HG03520 (cell line): Measurements from ENCODE around the gene ZKSCAN4.
A peak's percentile ranks its signal among the peaks of the same experiment; 100 is the strongest.

Experiments
- ATAC-seq: cut with Tn5 transposase; IDR thresholded peaks from one replicate; pipeline ENCODE4 v1.9.1; 2021; ENCODE audit warnings: mild to moderate bottlenecking, moderate library complexity; ENCODE audit not compliant: unreplicated experiment

Gene ZKSCAN4

GRCh38 chr6:28250747-28251146, 1.3 kb downstream of the ZKSCAN4 start:
- no peak for ATAC-seq

GRCh38 chr6:28248916-28249315, 3.2 kb downstream of the ZKSCAN4 start:
- no peak for ATAC-seq

GRCh38 chr6:28245206-28245941, 6.7 kb downstream of the ZKSCAN4 start:
- no peak for ATAC-seq

GRCh38 chr6:28243946-28244345, 8.1 kb downstream of the ZKSCAN4 start:
- no peak for ATAC-seq

GRCh38 chr6:28240471-28240870, 11.6 kb downstream of the ZKSCAN4 start:
- ATAC-seq: no peak

GRCh38 chr6:28239636-28240035, 12.4 kb downstream of the ZKSCAN4 start:
- no peak for ATAC-seq

GRCh38 chr6:28235912-28236452, 16.1 kb downstream of the ZKSCAN4 start:
- ATAC-seq: no peak

- no peak for ATAC-seq
Measured at GRCh38 chr6:28232785-28233184, 19.3 kb downstream of the ZKSCAN4 start.

- ATAC-seq: no peak
Measured at GRCh38 chr6:28226460-28226859, 25.6 kb downstream of the ZKSCAN4 start.

GRCh38 chr6:28225056-28225834, 26.8 kb downstream of the ZKSCAN4 start, which contains the start of gene ZSCAN9:
Gene ZSCAN9 (plus strand): TSS chr6:28225275. CDS start chr6:28227085, 1,810 bp downstream.
- peak; percentile 82 for ATAC-seq

- no peak for ATAC-seq
Measured at GRCh38 chr6:28224131-28225055, 27.7 kb downstream of the ZKSCAN4 start.

- ATAC-seq: no peak
Measured at GRCh38 chr6:28220257-28221133, 31.6 kb downstream of the ZKSCAN4 start.

- ATAC-seq: peak; percentile 50
Measured at GRCh38 chr6:28218312-28219248, 33.5 kb downstream of the ZKSCAN4 start.

- ATAC-seq: no peak
Measured at GRCh38 chr6:28217890-28218289, 34.2 kb downstream of the ZKSCAN4 start.

- ATAC-seq: no peak
Measured at GRCh38 chr6:28215425-28215824, 36.6 kb downstream of the ZKSCAN4 start.

GRCh38 chr6:28213213-28213523, 38.9 kb downstream of the ZKSCAN4 start:
- ATAC-seq: no peak

- peak; percentile 47 for ATAC-seq
Measured at GRCh38 chr6:28212510-28213212, 39.4 kb downstream of the ZKSCAN4 start.

GRCh38 chr6:28211840-28212509, 40.1 kb downstream of the ZKSCAN4 start:
- ATAC-seq: no peak
